ENCODE measurements around the gene LPGAT1. TPM values are rescaled to one million over a fixed set of nuclear protein-coding genes. Genes with fewer than 3 reads are reported as not detected.

The LPGAT1 gene
- total RNA-seq, 4 donors from 2014 or later, result 49.0 to 76.2 (median 62.2) TPM

DNA sequence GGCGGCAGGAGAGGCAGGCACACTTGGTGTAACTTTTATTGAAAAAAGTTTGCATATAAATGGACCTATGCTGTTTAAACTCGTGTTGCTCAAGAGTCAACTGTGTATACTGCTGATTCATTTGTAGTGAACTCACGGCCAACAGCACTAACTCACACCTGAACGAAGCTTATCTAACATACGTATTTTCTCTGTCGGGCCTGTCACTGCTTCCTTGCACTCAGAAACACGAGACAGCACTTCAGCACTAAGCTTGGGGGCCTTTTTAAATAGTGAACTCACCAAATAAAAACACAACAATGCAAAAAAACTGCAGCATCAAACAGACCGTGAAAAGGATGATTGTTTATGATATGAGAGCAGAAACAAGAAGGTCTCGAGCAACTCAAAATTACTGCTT is 96.2 kb downstream of the LPGAT1 start:
- Histone ChIP-seq H3K27ac (replicated peaks in 1 of 4) (no peak overlapping the region), H3K36me3 (no peaks in the 10 kb centered on the region), H3K4me3 (no peak overlapping the region), H3K27me3 (peaks cover 0 to 8% (median 0%) of the 10 kb centered on the region in 4 donors), H3K9me3 (no peaks in the 10 kb centered on the region), H3K4me1 (peaks cover 0 to 5% (median 0%) of the 10 kb centered on the region in 4 donors)
- no peak for DNase-seq (ENCODE audit: extremely low spot score)
- WGBS, result 81% methylated on average over 9 of the region's 9 CpGs
- intact Hi-C loops (cut with DNase I), result no loop called here
- TF ChIP-seq, protein P1, sequence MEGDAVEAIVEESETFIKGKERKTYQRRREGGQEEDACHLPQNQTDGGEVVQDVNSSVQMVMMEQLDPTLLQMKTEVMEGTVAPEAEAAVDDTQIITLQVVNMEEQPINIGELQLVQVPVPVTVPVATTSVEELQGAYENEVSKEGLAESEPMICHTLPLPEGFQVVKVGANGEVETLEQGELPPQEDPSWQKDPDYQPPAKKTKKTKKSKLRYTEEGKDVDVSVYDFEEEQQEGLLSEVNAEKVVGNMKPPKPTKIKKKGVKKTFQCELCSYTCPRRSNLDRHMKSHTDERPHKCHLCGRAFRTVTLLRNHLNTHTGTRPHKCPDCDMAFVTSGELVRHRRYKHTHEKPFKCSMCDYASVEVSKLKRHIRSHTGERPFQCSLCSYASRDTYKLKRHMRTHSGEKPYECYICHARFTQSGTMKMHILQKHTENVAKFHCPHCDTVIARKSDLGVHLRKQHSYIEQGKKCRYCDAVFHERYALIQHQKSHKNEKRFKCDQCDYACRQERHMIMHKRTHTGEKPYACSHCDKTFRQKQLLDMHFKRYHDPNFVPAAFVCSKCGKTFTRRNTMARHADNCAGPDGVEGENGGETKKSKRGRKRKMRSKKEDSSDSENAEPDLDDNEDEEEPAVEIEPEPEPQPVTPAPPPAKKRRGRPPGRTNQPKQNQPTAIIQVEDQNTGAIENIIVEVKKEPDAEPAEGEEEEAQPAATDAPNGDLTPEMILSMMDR (IDR thresholded peaks at IDR 0.05), result no peak
- TF ChIP-seq EP300 (IDR thresholded peaks at IDR 0.05) (no peak), POLR2A (IDR thresholded peaks at IDR 0.05; ENCODE audit: low read depth) (no peak), POLR2AphosphoS5 (IDR thresholded peaks at IDR 0.05) (no peak)

DNA sequence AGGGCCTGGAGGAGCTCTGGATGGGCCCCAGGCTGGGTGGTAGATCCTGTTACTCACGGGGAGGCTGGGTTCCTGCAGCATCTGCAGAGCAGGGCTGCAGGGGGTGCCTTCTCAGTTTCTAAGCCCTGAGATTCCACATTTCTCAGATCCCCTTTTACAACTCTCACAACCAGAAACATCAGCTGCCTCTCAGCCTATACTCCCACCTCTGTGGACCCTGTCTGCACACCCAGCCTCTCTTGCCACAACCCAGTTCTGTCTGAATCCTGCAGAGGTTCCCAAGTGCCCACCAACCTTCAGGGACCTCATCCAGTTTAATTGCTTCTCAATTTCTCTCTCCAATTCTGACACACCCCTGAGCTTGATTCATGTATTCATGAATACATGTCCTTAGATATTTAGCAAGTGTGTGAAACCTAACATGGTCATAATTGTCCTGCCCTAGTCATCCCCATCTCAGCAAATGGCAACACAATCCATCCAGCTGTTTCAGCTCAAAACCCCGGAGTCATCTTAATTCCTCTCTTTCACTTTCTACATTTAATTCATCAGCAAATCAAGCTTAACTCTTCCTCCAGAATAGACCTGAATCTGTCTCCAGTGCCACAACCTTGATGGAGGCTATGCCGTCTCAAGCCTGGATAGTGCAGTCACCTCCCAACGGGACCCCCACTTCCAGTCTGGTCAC is 98.1 kb downstream of the LPGAT1 start:
- DNase-seq (ENCODE audit: extremely low spot score), result no peak
- intact Hi-C loops (cut with DNase I), result no loop called here
- peaks cover 0 to 5% (median 0%) of the 10 kb centered on the region in 4 donors for H3K4me1 ChIP-seq
- H3K27ac ChIP-seq (replicated peaks in 1 of 4), result no peak overlapping the region
- WGBS, result 61% methylated on average over 4 of the region's 4 CpGs
- no peaks in the 10 kb centered on the region for H3K9me3 ChIP-seq
- H3K36me3 ChIP-seq, result no peaks in the 10 kb centered on the region
- TF ChIP-seq POLR2AphosphoS5 (IDR thresholded peaks at IDR 0.05) (no peak), EP300 (IDR thresholded peaks at IDR 0.05) (no peak), POLR2A (IDR thresholded peaks at IDR 0.05; ENCODE audit: low read depth) (no peak)
- TF ChIP-seq, protein P1 (IDR thresholded peaks at IDR 0.05), result no peak
- H3K4me3 ChIP-seq, result no peak overlapping the region
- no peaks in the 10 kb centered on the region for H3K27me3 ChIP-seq

DNA sequence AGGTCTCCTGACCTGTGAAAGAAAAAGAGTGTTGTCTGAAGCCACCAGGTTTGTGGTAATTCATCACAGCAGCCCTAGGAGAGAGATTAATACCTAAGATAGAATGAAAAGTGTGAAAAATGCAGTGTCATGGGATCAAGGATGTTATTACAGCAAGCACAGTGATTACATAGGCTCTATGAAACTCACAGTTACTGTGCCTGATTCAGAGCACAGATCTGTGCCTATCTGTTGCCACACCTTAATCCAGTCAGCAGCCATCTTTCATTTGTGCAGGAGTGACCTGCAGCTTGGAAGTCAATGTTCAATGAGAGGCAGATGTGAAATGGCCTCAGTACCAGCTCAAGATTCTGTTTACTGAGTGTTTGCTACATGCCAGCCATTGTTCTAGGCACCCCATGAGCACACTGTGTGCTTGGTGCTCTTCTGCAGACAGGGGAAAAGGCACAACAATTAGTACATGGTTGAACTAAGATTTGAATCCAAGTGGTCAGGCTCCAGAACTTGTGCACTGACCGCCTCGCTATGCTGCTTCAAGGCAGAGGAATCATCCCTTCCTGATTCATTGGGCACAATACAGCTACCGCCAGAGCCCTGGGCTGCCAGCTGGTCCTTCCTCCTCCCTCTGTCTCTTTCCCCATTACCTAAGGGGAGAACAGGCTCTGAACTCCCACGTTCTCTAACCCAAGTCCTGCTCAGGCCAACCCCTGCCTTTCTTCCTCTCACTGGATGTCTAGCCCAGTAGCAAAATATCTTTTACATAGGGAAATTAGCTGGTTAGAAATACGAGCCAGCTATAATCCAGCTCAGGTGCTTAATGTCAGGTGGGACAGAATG is 98.9 kb downstream of the LPGAT1 start:
- no peak for DNase-seq (ENCODE audit: extremely low spot score)
- Histone ChIP-seq H3K36me3 (no peaks in the 10 kb centered on the region), H3K9me3 (no peaks in the 10 kb centered on the region), H3K27me3 (no peaks in the 10 kb centered on the region), H3K27ac (replicated peaks in 1 of 4) (no peak overlapping the region), H3K4me1 (peaks cover 0 to 5% (median 0%) of the 10 kb centered on the region in 4 donors), H3K4me3 (no peak overlapping the region)
- TF ChIP-seq EP300 (IDR thresholded peaks at IDR 0.05) (no peak), POLR2AphosphoS5 (IDR thresholded peaks at IDR 0.05) (no peak), POLR2A (IDR thresholded peaks at IDR 0.05; ENCODE audit: low read depth) (no peak)
- TF ChIP-seq, protein P1 (IDR thresholded peaks at IDR 0.05), result no peak
- intact Hi-C loops (cut with DNase I), result no loop called here
- WGBS, result 73% methylated on average over 5 of the region's 5 CpGs

DNA sequence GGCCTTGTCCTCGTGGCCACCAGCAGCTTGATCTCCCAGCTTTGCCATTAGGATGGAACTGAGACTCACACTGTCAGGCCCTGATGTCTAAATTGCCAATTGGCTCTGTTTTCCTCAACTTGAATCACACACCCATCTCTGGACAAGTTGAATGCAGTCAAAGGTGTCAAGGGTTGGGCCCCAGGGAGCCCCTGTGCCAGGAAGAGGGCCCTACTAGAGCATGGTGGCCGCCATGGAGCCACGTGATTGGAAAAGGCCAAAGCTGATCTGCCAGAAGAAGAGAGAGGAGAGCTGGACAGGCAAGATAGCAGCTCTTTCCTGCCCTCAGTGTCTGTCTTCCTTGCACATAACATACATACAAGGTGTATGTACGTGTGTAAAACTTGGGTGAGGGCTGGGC is 100.2 kb downstream of the LPGAT1 start:
- H3K9me3 ChIP-seq, result no peaks in the 10 kb centered on the region
- H3K27me3 ChIP-seq, result no peaks in the 10 kb centered on the region
- WGBS, result 97% methylated on average over 4 of the region's 4 CpGs
- H3K27ac ChIP-seq (replicated peaks in 1 of 4), result no peak overlapping the region
- intact Hi-C loops (cut with DNase I), result no loop called here
- no peak overlapping the region for H3K4me3 ChIP-seq
- TF ChIP-seq POLR2AphosphoS5 (IDR thresholded peaks at IDR 0.05) (no peak), EP300 (IDR thresholded peaks at IDR 0.05) (no peak), POLR2A (IDR thresholded peaks at IDR 0.05; ENCODE audit: low read depth) (no peak)
- TF ChIP-seq, protein P1 (IDR thresholded peaks at IDR 0.05), result no peak
- no peak for DNase-seq (ENCODE audit: extremely low spot score)
- peaks cover 0 to under 1% (median 0%) of the 10 kb centered on the region in 4 donors for H3K4me1 ChIP-seq
- H3K36me3 ChIP-seq, result no peaks in the 10 kb centered on the region

Data from esophagus muscularis mucosa (tissue), 4 donors.